Measurements from ENCODE around the gene PAQR3. TPM values are rescaled to one million over a fixed set of nuclear protein-coding genes. Genes with fewer than 3 reads are reported as not detected.

Gene PAQR3
- total RNA-seq, 1 experiment from 2014 or later: 11.4 TPM

DNA sequence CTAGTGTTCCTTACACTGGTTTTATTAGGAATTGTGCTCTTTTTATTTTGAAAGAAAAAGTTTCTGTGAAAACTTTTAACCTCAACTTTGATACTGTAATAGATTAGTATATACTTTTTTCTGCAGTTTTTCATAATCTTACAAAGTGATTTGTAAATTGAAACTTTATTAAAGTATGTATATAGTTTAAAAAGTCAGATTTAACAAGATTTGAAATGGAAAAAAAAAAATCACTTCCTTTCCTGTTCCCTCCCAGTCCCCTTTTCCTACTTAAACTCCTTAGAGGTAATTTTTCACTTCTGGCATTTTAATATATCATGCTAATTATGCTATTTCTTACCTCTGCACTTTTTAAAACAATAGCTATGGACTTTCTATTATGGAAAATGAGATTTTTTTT, 49.3 kb downstream of the PAQR3 start:
- ChIA-PET CTCF (no interaction called here), POLR2A (ENCODE audit: low non-redundant PET) (no interaction called here)
- Histone ChIP-seq H3K4me1 (ENCODE audit: insufficient read depth, low read length, poor library complexity, severe bottlenecking) (no peaks in the 10 kb centered on the region), H3K4me3 (ENCODE audit: low read depth, low read length, poor library complexity, severe bottlenecking) (no peak overlapping the region), H3K36me3 (ENCODE audit: insufficient read depth, low read length, poor library complexity, severe bottlenecking) (no peaks in the 10 kb centered on the region), H3K27ac (ENCODE audit: low read depth, low read length, poor library complexity, severe bottlenecking) (no peak overlapping the region), H3K27me3 (replicated peaks; ENCODE audit: insufficient read depth, low read depth, low read length, poor library complexity) (no peaks in the 10 kb centered on the region), H3K9me3 (ENCODE audit: low read depth, low read length, poor library complexity, severe bottlenecking) (no peaks in the 10 kb centered on the region)
- no TSS peak for BruUV-seq (replicated peaks)
- TF ChIP-seq, protein P1, sequence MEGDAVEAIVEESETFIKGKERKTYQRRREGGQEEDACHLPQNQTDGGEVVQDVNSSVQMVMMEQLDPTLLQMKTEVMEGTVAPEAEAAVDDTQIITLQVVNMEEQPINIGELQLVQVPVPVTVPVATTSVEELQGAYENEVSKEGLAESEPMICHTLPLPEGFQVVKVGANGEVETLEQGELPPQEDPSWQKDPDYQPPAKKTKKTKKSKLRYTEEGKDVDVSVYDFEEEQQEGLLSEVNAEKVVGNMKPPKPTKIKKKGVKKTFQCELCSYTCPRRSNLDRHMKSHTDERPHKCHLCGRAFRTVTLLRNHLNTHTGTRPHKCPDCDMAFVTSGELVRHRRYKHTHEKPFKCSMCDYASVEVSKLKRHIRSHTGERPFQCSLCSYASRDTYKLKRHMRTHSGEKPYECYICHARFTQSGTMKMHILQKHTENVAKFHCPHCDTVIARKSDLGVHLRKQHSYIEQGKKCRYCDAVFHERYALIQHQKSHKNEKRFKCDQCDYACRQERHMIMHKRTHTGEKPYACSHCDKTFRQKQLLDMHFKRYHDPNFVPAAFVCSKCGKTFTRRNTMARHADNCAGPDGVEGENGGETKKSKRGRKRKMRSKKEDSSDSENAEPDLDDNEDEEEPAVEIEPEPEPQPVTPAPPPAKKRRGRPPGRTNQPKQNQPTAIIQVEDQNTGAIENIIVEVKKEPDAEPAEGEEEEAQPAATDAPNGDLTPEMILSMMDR (conservative IDR thresholded peaks at IDR 0.05; ENCODE audit: low read depth, low read length): no peak
- TF ChIP-seq EZH2 (IDR thresholded peaks at IDR 0.05; ENCODE audit: borderline replicate concordance, low read depth, low read length, poor library complexity, severe bottlenecking): no peak
- intact Hi-C loops (cut with micrococcal nuclease; ENCODE audit: unreplicated experiment): no loop called here
- DNase-seq (ENCODE audit: low spot score): no peak

DNA sequence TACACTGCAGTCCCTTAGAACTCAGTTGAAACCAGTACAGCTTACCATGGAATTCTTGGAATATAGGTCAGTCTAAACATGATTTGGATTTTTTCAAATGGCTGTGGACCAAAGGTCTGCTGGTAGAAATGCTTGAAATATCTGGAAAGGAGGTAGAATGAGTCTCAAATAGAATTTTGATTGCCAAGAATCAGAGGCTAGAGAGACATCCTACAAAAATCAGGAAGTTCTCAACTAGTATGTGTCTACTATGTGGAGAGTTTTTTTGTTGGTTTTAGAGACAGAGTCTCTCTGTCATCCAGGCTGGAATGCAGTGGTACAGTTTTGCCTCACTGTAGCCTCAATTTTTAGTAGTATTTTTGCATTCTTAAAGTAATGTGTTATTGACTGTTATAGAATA, 53.6 kb downstream of the PAQR3 start:
- no TSS peak for BruUV-seq (replicated peaks)
- Histone ChIP-seq H3K27ac (ENCODE audit: low read depth, low read length, poor library complexity, severe bottlenecking) (no peak overlapping the region), H3K4me3 (ENCODE audit: low read depth, low read length, poor library complexity, severe bottlenecking) (no peak overlapping the region), H3K4me1 (ENCODE audit: insufficient read depth, low read length, poor library complexity, severe bottlenecking) (no peaks in the 10 kb centered on the region), H3K9me3 (ENCODE audit: low read depth, low read length, poor library complexity, severe bottlenecking) (no peaks in the 10 kb centered on the region), H3K36me3 (ENCODE audit: insufficient read depth, low read length, poor library complexity, severe bottlenecking) (no peaks in the 10 kb centered on the region), H3K27me3 (replicated peaks; ENCODE audit: insufficient read depth, low read depth, low read length, poor library complexity) (no peaks in the 10 kb centered on the region)
- ChIA-PET CTCF (no interaction called here), POLR2A (ENCODE audit: low non-redundant PET) (no interaction called here)
- intact Hi-C loops (cut with micrococcal nuclease; ENCODE audit: unreplicated experiment): no loop called here
- TF ChIP-seq, protein P1 (conservative IDR thresholded peaks at IDR 0.05; ENCODE audit: low read depth, low read length): no peak
- TF ChIP-seq EZH2 (IDR thresholded peaks at IDR 0.05; ENCODE audit: borderline replicate concordance, low read depth, low read length, poor library complexity, severe bottlenecking): no peak
- no peak for DNase-seq (ENCODE audit: low spot score)

DNA sequence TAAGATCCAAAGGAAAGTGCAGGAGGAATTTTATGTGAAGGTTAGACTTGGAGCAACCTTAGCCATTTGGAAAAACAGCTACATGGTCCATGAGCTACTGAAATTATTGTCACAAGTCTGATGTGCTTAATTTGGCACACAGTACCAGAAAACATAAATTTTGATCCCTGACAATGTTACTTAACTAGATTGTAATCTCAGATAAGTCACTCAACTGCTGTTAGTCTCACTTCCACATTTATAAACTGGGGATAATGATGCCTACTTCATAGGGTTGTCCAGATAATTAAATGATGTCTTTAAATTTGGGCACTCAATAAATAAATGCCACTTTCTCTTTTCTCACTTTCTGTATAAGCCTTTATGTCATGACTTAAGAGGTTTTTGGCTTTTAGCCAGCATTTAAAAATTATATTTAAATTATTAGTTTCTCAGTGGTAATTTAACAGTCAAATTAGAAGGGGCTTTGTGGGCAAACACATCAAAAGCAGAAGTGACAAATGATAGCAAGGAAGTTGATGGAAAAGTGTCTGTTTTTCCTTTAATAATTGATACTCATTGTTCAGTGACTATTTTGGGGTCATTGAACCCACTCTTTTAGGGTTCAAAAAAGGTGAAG, 58.3 kb downstream of the PAQR3 start:
- H3K27ac ChIP-seq (ENCODE audit: low read depth, low read length, poor library complexity, severe bottlenecking): no peak overlapping the region
- POLR2A ChIA-PET (ENCODE audit: low non-redundant PET): no interaction called here
- DNase-seq (ENCODE audit: low spot score): no peak
- intact Hi-C loops (cut with micrococcal nuclease; ENCODE audit: unreplicated experiment): no loop called here
- H3K36me3 ChIP-seq (ENCODE audit: insufficient read depth, low read length, poor library complexity, severe bottlenecking): no peaks in the 10 kb centered on the region
- CTCF ChIA-PET: no interaction called here
- TF ChIP-seq, protein P1 (conservative IDR thresholded peaks at IDR 0.05; ENCODE audit: low read depth, low read length): no peak
- no peak for TF ChIP-seq EZH2 (IDR thresholded peaks at IDR 0.05; ENCODE audit: borderline replicate concordance, low read depth, low read length, poor library complexity, severe bottlenecking)
- H3K9me3 ChIP-seq (ENCODE audit: low read depth, low read length, poor library complexity, severe bottlenecking): no peaks in the 10 kb centered on the region
- BruUV-seq (replicated peaks): no TSS peak
- H3K4me3 ChIP-seq (ENCODE audit: low read depth, low read length, poor library complexity, severe bottlenecking): no peak overlapping the region
- H3K27me3 ChIP-seq (replicated peaks; ENCODE audit: insufficient read depth, low read depth, low read length, poor library complexity): no peaks in the 10 kb centered on the region
- no peaks in the 10 kb centered on the region for H3K4me1 ChIP-seq (ENCODE audit: insufficient read depth, low read length, poor library complexity, severe bottlenecking)

Data from A673 (cell line).